IMR-90 (cell line): ENCODE measurements around the gene SPRED2. TPM values are rescaled to one million over a fixed set of nuclear protein-coding genes. Genes with fewer than 3 reads are reported as not detected.

ENCODE experiments used
- ATAC-seq: fragments of 200-7000 bp; cut with Tn5 transposase; 2 replicates; pipeline ENCODE4 v1.9.1; 2020; ENCODE audit warnings: low read depth, mild to moderate bottlenecking, moderate library complexity
- BruUV-seq: library from RNA; stranded (reverse); fragments of 400-500 nt; replicated peaks from 2 replicates; lab custom pipeline; 2021; lab: Mats Ljungman, UMichigan
- CTCF ChIA-PET: fragments of 300-600 bp; formaldehyde crosslinking; extraction: SDS; loops from one replicate; lab custom pipeline; 2021; ENCODE audit warnings: antibody characterized with exemption; lab: Yijun Ruan, JAX
- POLR2A ChIA-PET: fragments of 300-600 bp; sonication (Branson Sonifier 250); formaldehyde crosslinking; loops from one replicate; lab custom pipeline; 2022; ENCODE audit warnings: antibody characterized with exemption; ENCODE audit not compliant: unreplicated experiment; lab: Charles Lee
- DNase-seq: peaks from one replicate; pipeline ENCODE4 v3.0.0; 2013
- H2AFZ ChIP-seq: replicated peaks from 2 replicates; pipeline ENCODE3; 2013; ENCODE audit warnings: low read length, mild to moderate bottlenecking; ENCODE audit not compliant: poor library complexity
- H2AK5ac ChIP-seq: 2 replicates; pipeline ENCODE4 v1.6.1; 2013; ENCODE audit warnings: low read depth, low read length, inconsistent platforms
- H2AK9ac ChIP-seq: replicated peaks from 2 replicates; pipeline ENCODE3; 2013; ENCODE audit warnings: mild to moderate bottlenecking, low read depth, low read length, moderate library complexity; ENCODE audit not compliant: poor library complexity
- H2BK120ac ChIP-seq: 2 replicates; pipeline ENCODE4 v1.6.1; 2013; ENCODE audit warnings: low read depth, low read length, inconsistent platforms
- H2BK15ac ChIP-seq: 3 replicates; pipeline ENCODE4 v1.6.1; 2013; ENCODE audit warnings: low read depth, low read length, inconsistent platforms
- H2BK20ac ChIP-seq: 2 replicates; pipeline ENCODE4 v1.6.1; 2013; ENCODE audit warnings: low read depth, mild to moderate bottlenecking, inconsistent platforms, low read length, moderate library complexity
- H2BK5ac ChIP-seq: 2 replicates; pipeline ENCODE4 v1.6.1; 2013; ENCODE audit warnings: mild to moderate bottlenecking, low read depth, low read length, inconsistent platforms; ENCODE audit not compliant: poor library complexity, severe bottlenecking
- H3K14ac ChIP-seq: replicated peaks from 2 replicates; pipeline ENCODE4 v1.6.1; 2013; ENCODE audit warnings: low read depth, low read length, inconsistent platforms
- H3K18ac ChIP-seq: 2 replicates; pipeline ENCODE4 v1.6.1; 2013; ENCODE audit warnings: low read depth, low read length, control low read depth
- H3K23ac ChIP-seq: 2 replicates; pipeline ENCODE4 v1.6.1; 2013; ENCODE audit warnings: low read depth, low read length, inconsistent platforms
- H3K27ac ChIP-seq: 2 replicates; pipeline ENCODE4 v1.5.1; 2013; ENCODE audit warnings: mild to moderate bottlenecking, control low read depth, low read length; ENCODE audit not compliant: insufficient read depth
- H3K27me3 ChIP-seq: 2 replicates; pipeline ENCODE4 v1.6.1; 2013; ENCODE audit warnings: low read length; ENCODE audit not compliant: control insufficient read depth, insufficient read depth
- H3K36me3 ChIP-seq: 2 replicates; pipeline ENCODE4 v1.6.1; 2013; ENCODE audit warnings: low read length, mixed read lengths; ENCODE audit not compliant: control insufficient read depth, insufficient read depth
- H3K4ac ChIP-seq: 2 replicates; pipeline ENCODE4 v1.6.1; 2013; ENCODE audit warnings: low read depth, low read length, inconsistent platforms
- H3K4me1 ChIP-seq: 2 replicates; pipeline ENCODE4 v1.6.1; 2013; ENCODE audit warnings: low read length, mixed read lengths; ENCODE audit not compliant: control insufficient read depth, insufficient read depth
- H3K4me2 ChIP-seq: 2 replicates; pipeline ENCODE4 v1.6.1; 2013; ENCODE audit warnings: low read depth, mild to moderate bottlenecking, control low read depth, low read length, moderate library complexity
- H3K4me3 ChIP-seq: 2 replicates; pipeline ENCODE4 v1.5.1; 2013; ENCODE audit warnings: low read depth, mild to moderate bottlenecking, control low read depth, low read length, moderate library complexity; ENCODE audit not compliant: insufficient read depth
- H3K56ac ChIP-seq: 2 replicates; pipeline ENCODE4 v1.6.1; 2013; ENCODE audit warnings: low read length, inconsistent platforms; ENCODE audit not compliant: insufficient read depth; ENCODE audit errors: extremely low read depth
- H3K79me1 ChIP-seq, 2 experiments: 2 replicates each; pipeline ENCODE4 v1.6.1; 2013; ENCODE audit warnings: low read length in 2 of 2, inconsistent platforms in 1 of 2, low read depth in 1 of 2
- H3K9ac ChIP-seq: 2 replicates; pipeline ENCODE4 v1.6.1; 2013; ENCODE audit warnings: low read depth, low read length, control low read depth
- H3K9me1 ChIP-seq: 2 replicates; pipeline ENCODE4 v1.6.1; 2013; ENCODE audit warnings: low read length, inconsistent platforms; ENCODE audit not compliant: insufficient read depth
- H3K9me3 ChIP-seq: 2 replicates; pipeline ENCODE4 v1.6.1; 2013; ENCODE audit warnings: low read length; ENCODE audit not compliant: control insufficient read depth, insufficient read depth
- H4K20me1 ChIP-seq: 2 replicates; pipeline ENCODE4 v1.6.1; 2013; ENCODE audit warnings: low read length, inconsistent platforms; ENCODE audit not compliant: insufficient read depth
- H4K5ac ChIP-seq: 2 replicates; pipeline ENCODE4 v1.6.1; 2013; ENCODE audit warnings: mild to moderate bottlenecking, low read depth, low read length, control low read depth
- H4K8ac ChIP-seq, 2 experiments: 2 replicates each; pipeline ENCODE4 v1.6.1; 2013; ENCODE audit warnings: low read depth in 2 of 2, low read length in 2 of 2, control low read depth in 1 of 2, inconsistent platforms in 1 of 2
- H4K91ac ChIP-seq: 2 replicates; pipeline ENCODE4 v1.6.1; 2013; ENCODE audit warnings: low read depth, low read length, inconsistent platforms; ENCODE audit not compliant: insufficient read depth
- BHLHE40 ChIP-seq: fragments of 150-350 bp; IDR thresholded peaks from 2 replicates; pipeline ENCODE4 v1.6.1; 2016; ENCODE audit warnings: mild to moderate bottlenecking, low read depth, low read length
- CHD1 ChIP-seq: IDR thresholded peaks from 2 replicates; pipeline ENCODE4 v1.6.1; 2012; ENCODE audit warnings: low read depth, low read length, improper control_type of control experiment
- FOS ChIP-seq: fragments of 150-350 bp; IDR thresholded peaks from 2 replicates; pipeline ENCODE4 v1.6.1; 2016; ENCODE audit warnings: low read depth, low read length
- MAZ ChIP-seq: IDR thresholded peaks from 2 replicates; pipeline ENCODE4 v1.6.1; 2012; ENCODE audit warnings: low read depth, mild to moderate bottlenecking, low read length, improper control_type of control experiment, moderate library complexity, borderline replicate concordance
- POLR2A ChIP-seq: IDR thresholded peaks from 2 replicates; pipeline ENCODE4 v1.6.1; 2012; ENCODE audit warnings: mild to moderate bottlenecking, low read depth, low read length
- RAD21 ChIP-seq: IDR thresholded peaks from 2 replicates; pipeline ENCODE4 v1.6.1; 2012; ENCODE audit warnings: low read length, improper control_type of control experiment
- RFX5 ChIP-seq: IDR thresholded peaks from 2 replicates; pipeline ENCODE4 v1.8.0; 2012; ENCODE audit warnings: low read depth, mild to moderate bottlenecking, low read length, moderate library complexity
- USF2 ChIP-seq: fragments of 150-350 bp; IDR thresholded peaks from 2 replicates; pipeline ENCODE4 v1.6.1; 2017; ENCODE audit warnings: mild to moderate bottlenecking, antibody characterized with exemption, low read length, low read depth
- WGBS, 2 experiments: methylation state at CpG; one replicate each; pipeline versions ENCODE4 v1.1.5 to v1.1.7; 2013; ENCODE audit warnings: missing lambda C conversion rate in 2 of 2; ENCODE audit not compliant: insufficient read length in 1 of 2; ENCODE audit errors: extremely low coverage in 2 of 2; 5-methylcytosine and 5-hydroxymethylcytosine counted together
- dilution Hi-C: fragments of 300-500 bp; cut with HindIII; formaldehyde crosslinking; loops from one replicate; pipeline ENCODE4 v1.14.3; 2018; ENCODE audit warnings: low sequenced_read_pairs; ENCODE audit not compliant: unreplicated experiment
- in situ Hi-C: fragments of 300-500 bp; cut with MboI; formaldehyde crosslinking; loops from 3 replicates; pipeline ENCODE4 v1.14.3; 2019; ENCODE audit warnings: low sequenced_read_pairs, inconsistent platforms, mixed read lengths
- intact Hi-C: fragments of 100-400 bp; cut with micrococcal nuclease; formaldehyde crosslinking; loops from 2 replicates; pipeline ENCODE4 v1.10.0; 2022
- polyA plus RNA-seq, 3 experiments: library from polyadenylated mRNA; depleted of rRNA; stranded (reverse); fragments of >200 nt; gene quantifications; 2 replicates each; pipeline ENCODE4 v1.2.3, GENCODE V29; 2012; ENCODE audit warnings: low replicate concordance in 1 of 3
- total RNA-seq: library from RNA; depleted of rRNA; stranded (reverse); fragments of >200 nt; gene quantifications from 2 replicates; pipeline ENCODE4 v1.2.3, GENCODE V29; 2012
- TF ChIP-seq, protein P1 (sequence below): conservative IDR thresholded peaks from 2 replicates; pipeline ENCODE4 v1.5.1; 2012; ENCODE audit warnings: mild to moderate bottlenecking, low read depth, low read length, improper control_type of control experiment
- TF ChIP-seq, protein P2 (sequence below): fragments of 150-350 bp; IDR thresholded peaks from 2 replicates; pipeline ENCODE4 v1.6.1; 2016; ENCODE audit warnings: low read depth, mild to moderate bottlenecking, low read length, moderate library complexity, borderline replicate concordance

The SPRED2 gene
- total and polyA plus RNA-seq, 2 of the 4 experiments (the other 2 are of a cell fraction), result 4.8 to 18.7 TPM

GRCh38 chr2:65465857-65466256 lies 33.5 kb upstream of the SPRED2 start:
- no peak overlapping the region for H3K4me3 ChIP-seq
- no peak overlapping the region for H4K8ac ChIP-seq
- H3K14ac ChIP-seq, result no peak overlapping the region
- H4K20me1 ChIP-seq, result no peaks in the 10 kb centered on the region
- H3K79me1 ChIP-seq, result no peaks in the 10 kb centered on the region
- ATAC-seq (no peak), DNase-seq (no peak)
- H4K91ac ChIP-seq, result no peak overlapping the region
- H2AK9ac ChIP-seq, result no peak overlapping the region
- H3K4me1 ChIP-seq, result no peaks in the 10 kb centered on the region
- dilution Hi-C loops, result no loop called here
- no peak overlapping the region for H3K4ac ChIP-seq
- H2BK120ac ChIP-seq, result no peak overlapping the region
- no peak overlapping the region for H2BK20ac ChIP-seq
- 33% methylated on average over 1 of the region's 5 CpGs; no CpG with 5 or more reads in 1 of the 2 experiments for WGBS, 2 experiments
- CTCF ChIA-PET, result no interaction called here
- no peaks in the 10 kb centered on the region; the same call in 1 of the 2 replicates for H3K27me3 ChIP-seq
- H2BK5ac ChIP-seq, result no peak overlapping the region
- in situ Hi-C loops, result no loop called here
- H2BK15ac ChIP-seq, result no peak overlapping the region
- no peak overlapping the region for H3K9ac ChIP-seq
- intact Hi-C loops, result no loop called here
- no peak overlapping the region for H2AFZ ChIP-seq
- H3K9me3 ChIP-seq, result no peaks in the 10 kb centered on the region
- no peak for TF ChIP-seq RFX5
- TF ChIP-seq MAZ, result no peak
- no peak for TF ChIP-seq POLR2A
- no peak for TF ChIP-seq FOS
- TF ChIP-seq USF2, result no peak
- no peak for TF ChIP-seq CHD1
- TF ChIP-seq, protein P1, sequence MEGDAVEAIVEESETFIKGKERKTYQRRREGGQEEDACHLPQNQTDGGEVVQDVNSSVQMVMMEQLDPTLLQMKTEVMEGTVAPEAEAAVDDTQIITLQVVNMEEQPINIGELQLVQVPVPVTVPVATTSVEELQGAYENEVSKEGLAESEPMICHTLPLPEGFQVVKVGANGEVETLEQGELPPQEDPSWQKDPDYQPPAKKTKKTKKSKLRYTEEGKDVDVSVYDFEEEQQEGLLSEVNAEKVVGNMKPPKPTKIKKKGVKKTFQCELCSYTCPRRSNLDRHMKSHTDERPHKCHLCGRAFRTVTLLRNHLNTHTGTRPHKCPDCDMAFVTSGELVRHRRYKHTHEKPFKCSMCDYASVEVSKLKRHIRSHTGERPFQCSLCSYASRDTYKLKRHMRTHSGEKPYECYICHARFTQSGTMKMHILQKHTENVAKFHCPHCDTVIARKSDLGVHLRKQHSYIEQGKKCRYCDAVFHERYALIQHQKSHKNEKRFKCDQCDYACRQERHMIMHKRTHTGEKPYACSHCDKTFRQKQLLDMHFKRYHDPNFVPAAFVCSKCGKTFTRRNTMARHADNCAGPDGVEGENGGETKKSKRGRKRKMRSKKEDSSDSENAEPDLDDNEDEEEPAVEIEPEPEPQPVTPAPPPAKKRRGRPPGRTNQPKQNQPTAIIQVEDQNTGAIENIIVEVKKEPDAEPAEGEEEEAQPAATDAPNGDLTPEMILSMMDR, result no peak
- TF ChIP-seq RAD21, result no peak
- no peak for TF ChIP-seq BHLHE40
- TF ChIP-seq, protein P2, sequence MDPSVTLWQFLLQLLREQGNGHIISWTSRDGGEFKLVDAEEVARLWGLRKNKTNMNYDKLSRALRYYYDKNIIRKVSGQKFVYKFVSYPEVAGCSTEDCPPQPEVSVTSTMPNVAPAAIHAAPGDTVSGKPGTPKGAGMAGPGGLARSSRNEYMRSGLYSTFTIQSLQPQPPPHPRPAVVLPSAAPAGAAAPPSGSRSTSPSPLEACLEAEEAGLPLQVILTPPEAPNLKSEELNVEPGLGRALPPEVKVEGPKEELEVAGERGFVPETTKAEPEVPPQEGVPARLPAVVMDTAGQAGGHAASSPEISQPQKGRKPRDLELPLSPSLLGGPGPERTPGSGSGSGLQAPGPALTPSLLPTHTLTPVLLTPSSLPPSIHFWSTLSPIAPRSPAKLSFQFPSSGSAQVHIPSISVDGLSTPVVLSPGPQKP, result no peak
- no peak overlapping the region for H4K5ac ChIP-seq
- no peak overlapping the region for H3K27ac ChIP-seq
- POLR2A ChIA-PET, result no interaction called here
- no peak overlapping the region for H3K56ac ChIP-seq
- H3K36me3 ChIP-seq, result no peaks in the 10 kb centered on the region
- H3K18ac ChIP-seq, result no peak overlapping the region
- H2AK5ac ChIP-seq, result no peak overlapping the region
- H3K23ac ChIP-seq, result no peak overlapping the region
- no TSS peak for BruUV-seq
- no peak overlapping the region for H3K4me2 ChIP-seq
- H3K9me1 ChIP-seq, result no peaks in the 10 kb centered on the region
